Cardiac ventricle fibroblast (primary cell): ENCODE results near the gene EPRS1. TPM values are rescaled to one million over a fixed set of nuclear protein-coding genes. Genes with fewer than 3 reads are reported as not detected.

Source experiments
- total RNA-seq: library from RNA; depleted of rRNA; stranded (reverse); fragments of >200 nt; gene quantifications from 2 replicates; pipeline ENCODE4 v1.2.3, GENCODE V29; 2015

The EPRS1 gene
- total RNA-seq = 52.5 and 52.7 TPM in 2 replicates

GRCh38 chr1:220046052-220046930 is at the start of gene EPRS1:
Gene EPRS1, minus strand, starts transcription at chr1:220046505. Its CDS starts 117 bp downstream, at chr1:220046388.

GRCh38 chr1:220094016-220094911 is 48.0 kb upstream of the EPRS1 start, which contains the start of gene IARS2:
Gene IARS2, plus strand, starts transcription at chr1:220094132. Its CDS starts 85 bp downstream, at chr1:220094217.

GRCh38 chr1:220089650-220090556 is 43.6 kb upstream of the EPRS1 start, which contains the start of gene BPNT1:
Gene BPNT1, minus strand, starts transcription at chr1:220089788. Its CDS starts 9,942 bp downstream, at chr1:220079846.

Other genes with a start within 250 kb of the EPRS1 start
- not detected in 2 replicates for gene SLC30A10, start 117.9 kb downstream of the EPRS1 start, total RNA-seq
- 12.2 and 15.3 TPM in 2 replicates for gene BPNT1, start 43.3 kb upstream of the EPRS1 start, total RNA-seq
- gene IARS2, start 47.6 kb upstream of the EPRS1 start, total RNA-seq = 63.2 and 68.3 TPM in 2 replicates
- 17.3 and 19.6 TPM in 2 replicates for gene RAB3GAP2, start 225.9 kb upstream of the EPRS1 start, total RNA-seq